MM.1S (cell line): Measurements from ENCODE around the gene ZFP36L2.

Source experiments
- DNase-seq: peaks from one replicate; pipeline ENCODE4 v3.0.0-alpha.2; 2015
- H2AFZ ChIP-seq: fragments of 300-600 bp; sonication (generic); 2 replicates; pipeline ENCODE4 v1.6.0; 2016; ENCODE audit warnings: antibody characterized with exemption, low read length
- H3F3A ChIP-seq: fragments of 300-600 bp; sonication (generic); 2 replicates; pipeline ENCODE4 v1.6.1; 2016; ENCODE audit warnings: mild to moderate bottlenecking, antibody characterized with exemption, low read length, moderate library complexity, mixed read lengths; ENCODE audit not compliant: insufficient read depth
- H3K27ac ChIP-seq: fragments of 300-600 bp; sonication (generic); 2 replicates; pipeline ENCODE4 v1.5.1; 2016; ENCODE audit warnings: mild to moderate bottlenecking, low read length
- H3K27me3 ChIP-seq: fragments of 300-600 bp; sonication (generic); replicated peaks from 2 replicates; pipeline ENCODE4 v1.6.0; 2016; ENCODE audit warnings: low read length; ENCODE audit not compliant: insufficient read depth
- H3K36me3 ChIP-seq: fragments of 300-600 bp; sonication (generic); replicated peaks from 2 replicates; pipeline ENCODE4 v1.6.1; 2016; ENCODE audit warnings: mild to moderate bottlenecking, low read length, mixed read lengths; ENCODE audit not compliant: insufficient read depth
- H3K4me1 ChIP-seq: fragments of 300-600 bp; sonication (generic); 2 replicates; pipeline ENCODE4 v1.6.1; 2016; ENCODE audit warnings: low read length, mixed read lengths
- H3K4me2 ChIP-seq: fragments of 300-600 bp; sonication (generic); 2 replicates; pipeline ENCODE4 v1.6.0; 2016; ENCODE audit warnings: low read depth, low read length
- H3K4me3 ChIP-seq: fragments of 300-600 bp; sonication (generic); 2 replicates; pipeline ENCODE4 v1.5.1; 2016; ENCODE audit warnings: low read length, mixed read lengths
- H3K79me2 ChIP-seq: fragments of 300-600 bp; sonication (generic); 2 replicates; pipeline ENCODE4 v1.6.1; 2016; ENCODE audit warnings: mixed run types, low read length, mixed read lengths
- H3K9ac ChIP-seq: fragments of 300-600 bp; sonication (generic); 2 replicates; pipeline ENCODE4 v1.6.1; 2016; ENCODE audit warnings: low read length, mixed read lengths
- H3K9me2 ChIP-seq: fragments of 300-600 bp; sonication (generic); replicated peaks from 2 replicates; pipeline ENCODE4 v1.6.1; 2016; ENCODE audit warnings: mild to moderate bottlenecking, low read length, mixed read lengths; ENCODE audit not compliant: insufficient read depth
- H3K9me3 ChIP-seq: fragments of 300-600 bp; sonication (generic); replicated peaks from 2 replicates; pipeline ENCODE4 v1.6.1; 2016; ENCODE audit warnings: mild to moderate bottlenecking, low read length, mixed read lengths; ENCODE audit not compliant: insufficient read depth
- H4K20me1 ChIP-seq: fragments of 300-600 bp; sonication (generic); 2 replicates; pipeline ENCODE4 v1.6.1; 2016; ENCODE audit warnings: mild to moderate bottlenecking, low read length, moderate library complexity, mixed read lengths; ENCODE audit not compliant: insufficient read depth
- EZH2 ChIP-seq: fragments of 300-600 bp; sonication (generic); optimal IDR thresholded peaks from 2 replicates; pipeline ENCODE3; 2017; ENCODE audit warnings: low read depth, mild to moderate bottlenecking, antibody characterized with exemption, low read length, mixed read lengths
- EZH2phosphoT487 ChIP-seq: fragments of 300-600 bp; sonication (generic); IDR thresholded peaks from 2 replicates; pipeline ENCODE4 v1.6.1; 2018; ENCODE audit warnings: antibody characterized with exemption, low read length
- TF ChIP-seq, protein P1 (sequence below): fragments of 300-600 bp; sonication (generic); IDR thresholded peaks from 2 replicates; pipeline ENCODE4 v1.5.1; 2016; ENCODE audit warnings: antibody characterized with exemption, low read length, mixed read lengths

ZFP36L2 gene

GRCh38 chr2:43226558-43226954 is at the start of gene ZFP36L2:
TSS of gene ZFP36L2 (minus strand) at chr2:43226606. CDS start at chr2:43226315, 291 bp downstream.
- H3K9ac ChIP-seq = peak within 1 kb of the TSS; percentile 100
- H3K27me3 ChIP-seq = no peaks in the 10 kb centered on the region
- H3K4me2 ChIP-seq = peak within 1 kb of the TSS; percentile 97
- H3K4me3 ChIP-seq = peak within 1 kb of the TSS; percentile 98
- peaks cover 19% of the 10 kb centered on the region for H3K4me1 ChIP-seq
- H3K9me2 ChIP-seq = no peaks in the 10 kb centered on the region
- peaks cover 10% of the 10 kb centered on the region; the same call in 1 of the 2 replicates for H3K36me3 ChIP-seq
- DNase-seq = peak; percentile 96
- no peak for TF ChIP-seq EZH2
- TF ChIP-seq EZH2phosphoT487 = no peak
- TF ChIP-seq, protein P1, sequence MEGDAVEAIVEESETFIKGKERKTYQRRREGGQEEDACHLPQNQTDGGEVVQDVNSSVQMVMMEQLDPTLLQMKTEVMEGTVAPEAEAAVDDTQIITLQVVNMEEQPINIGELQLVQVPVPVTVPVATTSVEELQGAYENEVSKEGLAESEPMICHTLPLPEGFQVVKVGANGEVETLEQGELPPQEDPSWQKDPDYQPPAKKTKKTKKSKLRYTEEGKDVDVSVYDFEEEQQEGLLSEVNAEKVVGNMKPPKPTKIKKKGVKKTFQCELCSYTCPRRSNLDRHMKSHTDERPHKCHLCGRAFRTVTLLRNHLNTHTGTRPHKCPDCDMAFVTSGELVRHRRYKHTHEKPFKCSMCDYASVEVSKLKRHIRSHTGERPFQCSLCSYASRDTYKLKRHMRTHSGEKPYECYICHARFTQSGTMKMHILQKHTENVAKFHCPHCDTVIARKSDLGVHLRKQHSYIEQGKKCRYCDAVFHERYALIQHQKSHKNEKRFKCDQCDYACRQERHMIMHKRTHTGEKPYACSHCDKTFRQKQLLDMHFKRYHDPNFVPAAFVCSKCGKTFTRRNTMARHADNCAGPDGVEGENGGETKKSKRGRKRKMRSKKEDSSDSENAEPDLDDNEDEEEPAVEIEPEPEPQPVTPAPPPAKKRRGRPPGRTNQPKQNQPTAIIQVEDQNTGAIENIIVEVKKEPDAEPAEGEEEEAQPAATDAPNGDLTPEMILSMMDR = no peak
- peak within 1 kb of the TSS; percentile 100 for H3K27ac ChIP-seq
- H3K9me3 ChIP-seq = no peaks in the 10 kb centered on the region
- H2AFZ ChIP-seq = peak within 1 kb of the TSS; percentile 48; the same call in 1 of the 2 replicates
- peaks cover 63% of the 10 kb centered on the region for H3K79me2 ChIP-seq
- peaks cover 18% of the 10 kb centered on the region; the same call in 1 of the 2 replicates for H4K20me1 ChIP-seq
- peaks cover 67% of the 10 kb centered on the region for H3F3A ChIP-seq

GRCh38 chr2:43274721-43275120 is 48.3 kb upstream of the ZFP36L2 start:
- no peak overlapping the region for H2AFZ ChIP-seq
- no peaks in the 10 kb centered on the region for H3K4me1 ChIP-seq
- TF ChIP-seq EZH2phosphoT487 (no peak), EZH2 (no peak)
- TF ChIP-seq, protein P1 = no peak
- no peaks in the 10 kb centered on the region for H3K36me3 ChIP-seq
- no peaks in the 10 kb centered on the region for H4K20me1 ChIP-seq
- no peaks in the 10 kb centered on the region for H3K79me2 ChIP-seq
- H3K27ac ChIP-seq = no peak overlapping the region
- H3F3A ChIP-seq = no peaks in the 10 kb centered on the region
- no peak overlapping the region for H3K9ac ChIP-seq
- H3K27me3 ChIP-seq = no peaks in the 10 kb centered on the region
- H3K4me2 ChIP-seq = no peak overlapping the region
- no peak overlapping the region for H3K4me3 ChIP-seq
- no peak for DNase-seq
- no peaks in the 10 kb centered on the region for H3K9me3 ChIP-seq
- no peaks in the 10 kb centered on the region for H3K9me2 ChIP-seq

GRCh38 chr2:43274055-43274454 is 47.6 kb upstream of the ZFP36L2 start:
- Histone ChIP-seq H3K4me1 (no peaks in the 10 kb centered on the region), H3K4me3 (no peak overlapping the region), H3K36me3 (no peaks in the 10 kb centered on the region), H3K9me2 (no peaks in the 10 kb centered on the region), H3F3A (no peaks in the 10 kb centered on the region), H3K79me2 (no peaks in the 10 kb centered on the region), H2AFZ (no peak overlapping the region), H3K9me3 (no peaks in the 10 kb centered on the region), H3K9ac (no peak overlapping the region), H3K27me3 (no peaks in the 10 kb centered on the region), H4K20me1 (no peaks in the 10 kb centered on the region), H3K27ac (no peak overlapping the region), H3K4me2 (no peak overlapping the region)
- no peak for DNase-seq
- TF ChIP-seq EZH2phosphoT487 (no peak), EZH2 (no peak)
- TF ChIP-seq, protein P1 = no peak
